ENCODE data around the gene SLC43A1.

Gene SLC43A1

GRCh38 chr11:57545883-57546282, 30.4 kb upstream of the SLC43A1 start:
- no peak for DNase-seq
- TF ChIP-seq, protein P1, sequence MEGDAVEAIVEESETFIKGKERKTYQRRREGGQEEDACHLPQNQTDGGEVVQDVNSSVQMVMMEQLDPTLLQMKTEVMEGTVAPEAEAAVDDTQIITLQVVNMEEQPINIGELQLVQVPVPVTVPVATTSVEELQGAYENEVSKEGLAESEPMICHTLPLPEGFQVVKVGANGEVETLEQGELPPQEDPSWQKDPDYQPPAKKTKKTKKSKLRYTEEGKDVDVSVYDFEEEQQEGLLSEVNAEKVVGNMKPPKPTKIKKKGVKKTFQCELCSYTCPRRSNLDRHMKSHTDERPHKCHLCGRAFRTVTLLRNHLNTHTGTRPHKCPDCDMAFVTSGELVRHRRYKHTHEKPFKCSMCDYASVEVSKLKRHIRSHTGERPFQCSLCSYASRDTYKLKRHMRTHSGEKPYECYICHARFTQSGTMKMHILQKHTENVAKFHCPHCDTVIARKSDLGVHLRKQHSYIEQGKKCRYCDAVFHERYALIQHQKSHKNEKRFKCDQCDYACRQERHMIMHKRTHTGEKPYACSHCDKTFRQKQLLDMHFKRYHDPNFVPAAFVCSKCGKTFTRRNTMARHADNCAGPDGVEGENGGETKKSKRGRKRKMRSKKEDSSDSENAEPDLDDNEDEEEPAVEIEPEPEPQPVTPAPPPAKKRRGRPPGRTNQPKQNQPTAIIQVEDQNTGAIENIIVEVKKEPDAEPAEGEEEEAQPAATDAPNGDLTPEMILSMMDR (IDR thresholded peaks at IDR 0.05; ENCODE audit: low read depth, low read length, missing control alignments) = no peak
- Histone ChIP-seq H3K36me3 (replicated peaks) (no peaks in the 10 kb centered on the region), H3K4me3 (ENCODE audit: low read depth, low read length) (no peak overlapping the region), H3K27me3 (replicated peaks) (no peaks in the 10 kb centered on the region), H3K27ac (no peak overlapping the region)
- in situ Hi-C loops (cut with HindIII; ENCODE audit: low pct_ligation_motif_present, low sequenced_read_pairs) = no loop called here

DNA sequence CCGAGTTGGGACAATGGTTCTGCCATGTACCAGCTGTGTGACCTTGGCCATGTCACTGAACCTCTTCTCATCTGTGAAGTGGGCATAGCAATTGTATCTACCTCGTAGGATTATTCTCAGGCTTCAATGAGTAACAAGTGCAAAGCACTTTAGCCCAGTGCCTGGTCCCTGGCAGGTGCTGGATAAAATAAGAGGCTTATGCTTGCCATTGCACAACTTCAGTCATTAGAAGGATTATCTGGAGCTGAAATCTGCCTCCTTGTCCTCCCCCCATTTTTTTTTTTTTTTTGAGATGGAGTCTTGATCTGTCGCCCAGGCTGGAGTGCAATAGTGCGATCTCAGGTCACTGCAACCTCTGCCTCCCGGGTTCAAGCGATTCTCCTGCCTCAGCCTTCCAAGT, 29.1 kb upstream of the SLC43A1 start:
- TF ChIP-seq, protein P1 (IDR thresholded peaks at IDR 0.05; ENCODE audit: low read depth, low read length, missing control alignments) = no peak
- no peak overlapping the region for H3K27ac ChIP-seq
- DNase-seq = no peak
- no peaks in the 10 kb centered on the region for H3K36me3 ChIP-seq (replicated peaks)
- H3K27me3 ChIP-seq (replicated peaks) = no peaks in the 10 kb centered on the region
- no peak overlapping the region for H3K4me3 ChIP-seq (ENCODE audit: low read depth, low read length)
- in situ Hi-C loops (cut with HindIII; ENCODE audit: low pct_ligation_motif_present, low sequenced_read_pairs) = no loop called here

DNA sequence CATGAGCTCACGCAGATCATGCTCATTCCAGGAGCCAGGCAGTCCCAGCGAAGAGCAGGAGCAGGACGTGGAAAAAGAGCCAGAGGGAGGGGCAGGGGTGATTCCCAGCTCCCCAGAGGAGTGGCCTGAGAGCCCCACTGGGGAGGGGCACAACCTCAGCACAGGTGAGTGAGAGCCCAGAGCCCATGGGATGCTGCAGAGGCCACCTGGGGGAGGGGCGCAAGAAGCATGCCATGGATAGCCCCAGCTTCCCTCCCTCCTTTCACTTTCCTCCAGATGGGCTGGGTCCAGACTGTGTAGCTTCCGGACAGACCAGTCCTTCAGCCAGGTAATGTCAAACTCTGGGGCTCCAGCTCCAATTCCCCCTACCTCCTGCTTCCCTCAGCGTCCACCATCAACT, 28.1 kb upstream of the SLC43A1 start:
- in situ Hi-C loops (cut with HindIII; ENCODE audit: low pct_ligation_motif_present, low sequenced_read_pairs) = no loop called here
- Histone ChIP-seq H3K4me3 (ENCODE audit: low read depth, low read length) (no peak overlapping the region), H3K36me3 (replicated peaks) (no peaks in the 10 kb centered on the region), H3K27me3 (replicated peaks) (no peaks in the 10 kb centered on the region), H3K27ac (no peak overlapping the region)
- DNase-seq = no peak
- TF ChIP-seq, protein P1 (IDR thresholded peaks at IDR 0.05; ENCODE audit: low read depth, low read length, missing control alignments) = no peak

- no peaks in the 10 kb centered on the region for H3K36me3 ChIP-seq (replicated peaks)
- no peak for DNase-seq
- H3K27me3 ChIP-seq (replicated peaks) = no peaks in the 10 kb centered on the region
- TF ChIP-seq, protein P1 (IDR thresholded peaks at IDR 0.05; ENCODE audit: low read depth, low read length, missing control alignments) = no peak
- no peak overlapping the region for H3K4me3 ChIP-seq (ENCODE audit: low read depth, low read length)
- H3K27ac ChIP-seq = no peak overlapping the region
- in situ Hi-C loops (cut with HindIII; ENCODE audit: low pct_ligation_motif_present, low sequenced_read_pairs) = no loop called here
Measured at GRCh38 chr11:57542582-57542981, 27.1 kb upstream of the SLC43A1 start.

DNA sequence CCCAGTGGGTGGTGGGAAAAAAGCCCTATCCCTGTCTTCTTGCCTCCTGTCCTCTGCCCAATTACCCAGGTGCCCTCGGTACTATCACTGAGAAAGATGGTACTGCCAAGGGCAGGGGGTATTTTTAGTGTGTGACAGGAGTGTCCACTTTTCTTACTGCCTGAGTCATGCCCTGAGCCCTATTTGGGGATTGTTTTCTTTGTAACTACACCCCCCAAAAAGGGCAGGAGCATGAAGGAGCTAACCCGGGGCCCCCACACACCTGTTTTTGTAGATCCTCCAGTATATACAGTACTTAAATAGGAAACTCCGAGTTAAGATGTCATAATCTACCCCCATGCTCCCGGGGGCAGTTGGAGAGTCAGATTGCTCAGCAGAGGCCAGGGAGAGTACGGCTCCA, 25.7 kb upstream of the SLC43A1 start:
- Histone ChIP-seq H3K27me3 (replicated peaks) (no peaks in the 10 kb centered on the region), H3K27ac (no peak overlapping the region), H3K4me3 (ENCODE audit: low read depth, low read length) (no peak overlapping the region), H3K36me3 (replicated peaks) (no peaks in the 10 kb centered on the region)
- TF ChIP-seq, protein P1 (IDR thresholded peaks at IDR 0.05; ENCODE audit: low read depth, low read length, missing control alignments) = no peak
- DNase-seq = no peak
- in situ Hi-C loops (cut with HindIII; ENCODE audit: low pct_ligation_motif_present, low sequenced_read_pairs) = no loop called here

- DNase-seq = no peak
- in situ Hi-C loops (cut with HindIII; ENCODE audit: low pct_ligation_motif_present, low sequenced_read_pairs) = no loop called here
- TF ChIP-seq, protein P1 (IDR thresholded peaks at IDR 0.05; ENCODE audit: low read depth, low read length, missing control alignments) = no peak
- Histone ChIP-seq H3K36me3 (replicated peaks) (no peaks in the 10 kb centered on the region), H3K27ac (no peak overlapping the region), H3K4me3 (ENCODE audit: low read depth, low read length) (no peak overlapping the region), H3K27me3 (replicated peaks) (no peaks in the 10 kb centered on the region)
Measured at GRCh38 chr11:57539342-57539741, 23.8 kb upstream of the SLC43A1 start.
